ENCODE measurements around the gene EYA2. TPM values are rescaled to one million over a fixed set of nuclear protein-coding genes. Genes with fewer than 3 reads are reported as not detected.

Gene EYA2
- total RNA-seq, 1 experiment from 2014 or later = 0.74 TPM

GRCh38 chr20:46853926-46854325 is 40.7 kb upstream of the EYA2 start:
- H3K9ac ChIP-seq (ENCODE audit: extremely low read depth, insufficient read length, low read length) = no peak overlapping the region
- H3K36me3 Mint-ChIP-seq (ENCODE audit: insufficient read depth in 1 of 3, low read depth in 3 of 3) = no peaks in the 10 kb centered on the region
- no peak overlapping the region for H3K18ac ChIP-seq (ENCODE audit: insufficient read length, low read depth, low read length)
- H3K27me3 ChIP-seq (ENCODE audit: insufficient read depth, low read length) = no peaks in the 10 kb centered on the region
- no peak overlapping the region for H2BK15ac ChIP-seq (ENCODE audit: low read depth, low read length)
- H3T11ph ChIP-seq (ENCODE audit: low read length) = no peak overlapping the region
- H2BK5ac ChIP-seq (ENCODE audit: insufficient read length, low read length) = no peak overlapping the region
- H3K9me3 Mint-ChIP-seq = no peaks in the 10 kb centered on the region
- H3K79me1 ChIP-seq (ENCODE audit: insufficient read depth, low read depth, low read length, poor library complexity, severe bottlenecking) = no peaks in the 10 kb centered on the region
- TF ChIP-seq CTCF (conservative IDR thresholded peaks at IDR 0.05) = no peak
- H3K4me2 ChIP-seq (ENCODE audit: insufficient read depth, insufficient read length, low read length) = no peak overlapping the region
- no peaks in the 10 kb centered on the region for H3K4me1 ChIP-seq (ENCODE audit: insufficient read depth, low read length)
- H3K27ac Mint-ChIP-seq = no peak overlapping the region
- no peaks in the 10 kb centered on the region for H4K20me1 ChIP-seq (ENCODE audit: control insufficient read depth, insufficient read depth, insufficient read length)
- H3K14ac ChIP-seq (ENCODE audit: insufficient read depth, low read length) = no peak overlapping the region
- no peak overlapping the region for H3K23ac ChIP-seq (ENCODE audit: insufficient read length, low read depth, low read length)
- no peaks in the 10 kb centered on the region for H3K23me2 ChIP-seq (ENCODE audit: insufficient read length, low read depth, low read length, poor library complexity, severe bottlenecking)
- H2AFZ ChIP-seq (ENCODE audit: low read length) = no peak overlapping the region
- peaks cover 0 to 6% of the 10 kb centered on the region in 2 experiments; a peak in 2 of 4 replicates for H3K4me1 Mint-ChIP-seq
- no peak overlapping the region for H4K8ac ChIP-seq (replicated peaks; ENCODE audit: insufficient read length, low read depth, low read length)
- no peak overlapping the region for H4K5ac ChIP-seq (ENCODE audit: insufficient read length, low read depth, low read length)
- H3K4ac ChIP-seq (ENCODE audit: low read depth, low read length) = no peak overlapping the region
- no peak overlapping the region for H3K27ac ChIP-seq (ENCODE audit: insufficient read length, low read depth, low read length)
- no peak overlapping the region for H2AK5ac ChIP-seq (ENCODE audit: insufficient read length, low read length)
- H3K9me3 ChIP-seq (ENCODE audit: control insufficient read depth, low read depth, low read length) = no peaks in the 10 kb centered on the region
- no peak for DNase-seq
- no peak overlapping the region for H3K56ac ChIP-seq (ENCODE audit: insufficient read length, low read depth, low read length)
- H2BK12ac ChIP-seq (ENCODE audit: insufficient read length, low read depth, low read length) = no peak overlapping the region
- H2BK20ac ChIP-seq (ENCODE audit: low read depth, low read length, poor library complexity, severe bottlenecking) = no peak overlapping the region
- no peak overlapping the region for H2BK120ac ChIP-seq (ENCODE audit: low read depth, low read length, poor library complexity, severe bottlenecking)
- peaks cover 9% of the 10 kb centered on the region for H3K27me3 Mint-ChIP-seq (ENCODE audit: low read depth)
- H4K91ac ChIP-seq (ENCODE audit: insufficient read length, low read depth, low read length) = no peak overlapping the region
- H3K79me2 ChIP-seq (ENCODE audit: insufficient read depth, low read length) = no peaks in the 10 kb centered on the region
- H3K4me3 Mint-ChIP-seq = no peak overlapping the region
- no CpG with 5 or more reads among the region's 10 CpGs for WGBS (ENCODE audit: extremely low coverage, insufficient read length, low lambda C conversion rate)
